ENCODE measurements around the gene GMDS.

DNA sequence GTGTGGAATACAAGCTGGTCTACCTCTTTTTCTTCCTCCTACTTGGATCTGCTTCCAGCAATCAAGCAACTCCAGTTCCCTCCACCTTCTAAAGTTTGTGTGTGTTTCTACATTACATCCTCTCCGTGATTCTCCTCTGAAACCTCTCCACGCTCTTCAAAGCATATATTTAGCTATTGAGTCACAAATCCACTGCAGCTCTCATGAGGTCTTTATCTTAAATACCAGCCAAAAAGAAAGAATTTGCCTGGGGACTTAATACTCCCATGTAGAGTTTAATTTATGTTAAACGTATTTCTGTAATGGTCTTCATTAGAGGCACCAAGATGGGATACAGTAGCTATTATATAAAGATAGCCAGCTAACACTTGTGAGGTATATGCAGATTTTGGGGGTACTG, 557.0 kb downstream of the GMDS start:
- no peak for TF ChIP-seq TCF7 (CRISPR knock-in tag; IDR thresholded peaks at IDR 0.05; ENCODE audit: low read depth)
- no peak for TF ChIP-seq CREM (CRISPR knock-in tag; IDR thresholded peaks at IDR 0.05)

Measured in WTC11 (cell line).